Left lobe of liver (tissue), 2 donors: ENCODE results near the gene FTO. TPM values are rescaled to one million over a fixed set of nuclear protein-coding genes. Genes with fewer than 3 reads are reported as not detected.
A peak's percentile ranks its signal among the peaks of the same experiment; 100 is the strongest.

Source experiments
- ATAC-seq: fragments of 200-7000 bp; cut with Tn5 transposase; one replicate; pipeline ENCODE4 v1.9.1; 2020; ENCODE audit warnings: mild to moderate bottlenecking, moderate library complexity
- DNase-seq: peaks from one replicate; pipeline ENCODE4 v3.0.0-alpha.2; 2020; ENCODE audit warnings: low spot score
- total RNA-seq: library from RNA; stranded (reverse); gene quantifications from one replicate; pipeline ENCODE4 v1.2.1, GENCODE V29; 2021
- donor health status: DM: no; HTN: no; CAD: no; lungs with moderate emphysema.
- donor health status: DM: no; HTN: yes; CAD: no.

Gene FTO
- total RNA-seq, 1 donor from 2014 or later = 29.9 TPM

GRCh38 chr16:53893731-53894435, 189.9 kb downstream of the FTO start:
- DNase-seq (no peak), ATAC-seq (peak; percentile 34)

GRCh38 chr16:53894686-53895085, 190.7 kb downstream of the FTO start:
- no peak for DNase-seq
- ATAC-seq = no peak

- ATAC-seq = no peak
- DNase-seq = no peak
Measured at GRCh38 chr16:53895433-53895832, 191.5 kb downstream of the FTO start.

DNA sequence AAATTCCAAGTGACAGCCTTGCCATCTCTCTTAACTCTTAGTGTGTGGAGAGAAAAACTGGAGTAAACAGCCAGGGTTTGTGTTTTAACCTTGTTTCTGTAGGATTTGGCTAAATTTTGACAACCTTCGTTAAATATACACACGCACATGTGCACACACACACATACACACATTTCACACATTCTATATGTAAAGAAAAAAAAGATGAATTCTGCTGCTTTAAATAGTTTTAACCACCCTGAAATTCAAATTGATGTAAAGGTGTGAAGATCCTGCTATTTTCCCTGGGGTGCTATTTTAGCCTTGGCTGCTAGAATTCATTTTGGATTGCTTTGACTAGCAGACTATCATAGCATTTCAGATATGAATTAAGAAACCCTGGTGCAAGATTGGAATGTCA, 191.9 kb downstream of the FTO start:
- ATAC-seq = no peak
- DNase-seq = no peak

DNA sequence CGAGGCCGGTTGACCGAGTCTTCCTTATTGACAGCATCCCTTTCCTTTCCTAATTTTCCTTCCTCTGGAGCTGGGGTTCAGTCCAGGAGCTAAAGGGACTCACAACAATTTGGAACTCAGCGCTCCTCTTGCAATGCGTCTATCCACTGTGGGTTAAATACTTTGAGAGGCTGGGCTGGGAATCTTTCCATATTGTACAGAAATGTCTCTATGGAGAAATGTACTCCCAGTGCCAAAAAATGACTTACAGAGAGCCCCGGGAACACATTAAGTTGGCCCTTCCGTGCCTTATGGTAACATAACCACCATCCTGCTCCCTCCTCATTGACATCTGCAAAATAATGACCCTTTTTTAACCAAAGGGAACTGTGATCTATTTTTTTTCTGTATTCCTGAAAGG, 192.8 kb downstream of the FTO start:
- no peak for ATAC-seq
- DNase-seq = no peak

DNA sequence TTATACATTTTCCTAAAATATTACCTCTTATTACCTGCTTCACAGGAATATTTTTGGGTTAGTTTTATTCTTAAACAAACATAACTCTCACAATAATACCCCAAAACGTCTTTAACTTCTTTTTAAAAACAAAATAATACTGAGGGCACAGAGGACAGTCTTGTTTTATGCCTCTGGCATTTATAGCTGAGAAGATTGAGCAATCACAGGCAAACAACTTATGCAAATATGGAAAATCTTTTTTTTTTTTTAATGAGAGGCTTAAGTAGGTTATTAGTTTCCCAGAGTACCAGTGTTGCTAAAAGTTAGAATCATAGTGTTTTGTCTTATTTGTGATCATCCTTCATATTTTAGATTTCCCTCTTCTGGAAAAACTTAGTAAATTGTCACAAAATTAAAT, 195.0 kb downstream of the FTO start:
- ATAC-seq (peak; percentile 38), DNase-seq (no peak)

DNA sequence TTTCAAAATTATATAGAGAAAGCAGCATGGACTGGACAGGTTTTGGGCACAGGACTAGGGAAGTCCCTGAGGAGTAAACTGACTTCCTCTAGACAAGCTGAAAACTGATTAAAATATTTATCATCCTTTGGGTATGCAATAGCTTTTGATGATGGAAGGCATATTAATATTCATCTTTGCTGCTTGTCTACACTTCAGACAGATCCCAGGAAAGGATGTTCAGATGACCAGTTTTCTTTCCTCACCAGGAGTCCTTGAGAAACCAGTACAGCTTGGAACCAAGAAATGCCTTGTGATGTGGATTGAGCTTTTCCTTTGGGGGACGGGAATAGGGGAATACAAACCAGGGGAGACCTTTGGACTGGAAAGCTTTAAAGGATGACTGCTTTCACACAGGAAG, 195.5 kb downstream of the FTO start:
- no peak for DNase-seq
- no peak for ATAC-seq

GRCh38 chr16:53900667-53901066, 196.7 kb downstream of the FTO start:
- no peak for ATAC-seq

DNA sequence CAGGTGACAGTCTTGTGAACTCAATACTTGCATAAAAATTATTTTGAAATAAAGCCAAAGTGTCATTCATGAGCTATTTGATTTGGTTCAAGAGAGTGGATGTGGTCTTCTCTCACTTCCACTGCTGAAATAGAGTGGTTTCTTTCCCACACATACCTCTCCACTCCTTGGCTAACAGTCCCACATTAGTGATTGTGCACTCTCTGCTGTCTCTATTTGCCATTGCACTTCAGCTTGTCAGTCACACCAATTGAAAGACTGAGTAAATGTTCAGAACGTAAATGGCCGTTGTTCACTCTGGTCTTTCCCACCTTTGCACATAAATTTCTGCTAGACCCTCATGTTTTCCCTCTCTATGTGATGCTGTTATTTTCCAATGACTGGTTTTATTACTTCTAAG, 197.5 kb downstream of the FTO start:
- ATAC-seq (no peak), DNase-seq (no peak)

More at GRCh38 chr16:53900667-53901066, 196.7 kb downstream of the FTO start:
- no peak for DNase-seq

DNA sequence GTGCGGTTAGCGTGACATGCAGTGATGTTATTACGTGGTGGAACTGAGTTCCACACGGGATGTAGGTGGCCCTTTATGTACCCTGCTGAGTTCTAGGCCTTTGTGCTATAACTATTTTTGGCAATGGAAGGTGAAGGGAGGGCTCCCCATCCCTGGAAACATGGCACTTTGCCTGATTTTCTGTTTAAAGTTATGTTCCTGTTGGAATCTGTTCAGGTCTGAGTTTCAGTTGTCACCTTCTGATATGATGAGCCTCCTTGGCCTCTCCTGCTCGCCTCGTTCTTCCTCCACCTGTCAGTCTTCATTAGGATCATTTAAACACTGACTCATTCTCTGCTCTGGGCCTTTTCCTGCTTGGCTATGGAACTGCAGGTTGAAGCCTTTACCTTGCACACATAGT, 200.6 kb downstream of the FTO start:
- DNase-seq (no peak), ATAC-seq (no peak)

GRCh38 chr16:53905028-53905427, 201.1 kb downstream of the FTO start:
- no peak for ATAC-seq

DNA sequence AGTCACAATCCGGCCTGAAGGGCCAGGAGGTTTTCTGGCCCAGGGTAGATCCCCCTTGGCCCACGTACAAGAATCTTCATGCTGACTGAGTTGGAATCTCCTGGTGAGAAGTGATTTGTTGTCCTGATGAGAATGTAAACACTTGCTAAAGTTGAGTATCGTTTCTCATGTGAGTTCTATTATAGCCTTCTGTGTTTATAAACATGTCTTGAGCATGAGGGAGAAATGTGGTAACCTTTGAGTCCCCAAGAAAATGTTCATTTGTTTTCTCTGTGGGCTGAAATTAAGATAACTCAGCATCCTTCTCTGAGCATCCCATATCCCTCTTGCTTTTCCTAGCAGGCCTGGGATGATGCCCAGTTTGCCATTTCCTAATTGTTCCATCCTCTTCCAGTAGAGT, 204.8 kb downstream of the FTO start:
- ATAC-seq = no peak
- DNase-seq = no peak

More at GRCh38 chr16:53905028-53905427, 201.1 kb downstream of the FTO start:
- DNase-seq = no peak

- DNase-seq (no peak), ATAC-seq (no peak)
Measured at GRCh38 chr16:53910990-53911389, 207.0 kb downstream of the FTO start.

DNA sequence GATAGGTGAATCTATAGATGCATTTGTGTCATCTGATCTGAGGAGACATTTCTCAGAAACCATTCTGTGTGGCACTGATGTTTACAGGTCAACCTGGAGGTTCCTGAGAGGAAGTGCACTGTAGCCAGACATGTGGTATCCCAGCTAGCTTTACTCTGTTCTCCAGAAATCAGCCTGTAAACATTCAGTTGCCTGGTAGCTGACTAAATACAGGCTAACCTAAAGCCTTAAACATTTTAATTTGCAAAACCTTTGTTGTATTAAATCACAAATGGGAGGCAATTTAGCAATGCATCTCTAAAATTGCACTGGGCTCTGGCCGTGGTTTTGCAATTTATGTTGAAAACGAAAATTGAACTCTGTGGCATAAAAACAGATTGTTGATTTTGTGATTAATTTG, 207.6 kb downstream of the FTO start:
- no peak for DNase-seq
- ATAC-seq = peak; percentile 49

DNA sequence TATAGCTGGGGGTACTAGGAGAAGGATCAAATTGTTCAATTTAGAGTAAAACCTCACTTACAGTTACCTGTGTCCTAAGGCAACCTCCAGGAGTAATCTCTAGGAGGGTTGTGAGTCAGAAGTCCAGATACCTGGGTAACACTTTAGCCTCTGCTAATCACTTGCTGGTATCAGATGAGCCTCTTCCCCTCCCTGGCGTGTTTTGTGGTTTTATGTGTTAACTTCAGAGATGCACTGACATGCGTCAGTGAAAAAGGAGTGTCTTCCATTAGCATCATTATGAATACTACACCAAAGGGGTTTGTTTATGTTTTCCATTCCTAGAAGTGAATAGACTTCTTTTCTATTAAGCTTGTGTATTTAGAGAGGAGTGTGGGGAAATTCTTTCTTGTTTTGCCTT, 208.2 kb downstream of the FTO start:
- ATAC-seq (no peak), DNase-seq (no peak)

- DNase-seq = no peak
Measured at GRCh38 chr16:53913099-53913870, 209.3 kb downstream of the FTO start.

DNA sequence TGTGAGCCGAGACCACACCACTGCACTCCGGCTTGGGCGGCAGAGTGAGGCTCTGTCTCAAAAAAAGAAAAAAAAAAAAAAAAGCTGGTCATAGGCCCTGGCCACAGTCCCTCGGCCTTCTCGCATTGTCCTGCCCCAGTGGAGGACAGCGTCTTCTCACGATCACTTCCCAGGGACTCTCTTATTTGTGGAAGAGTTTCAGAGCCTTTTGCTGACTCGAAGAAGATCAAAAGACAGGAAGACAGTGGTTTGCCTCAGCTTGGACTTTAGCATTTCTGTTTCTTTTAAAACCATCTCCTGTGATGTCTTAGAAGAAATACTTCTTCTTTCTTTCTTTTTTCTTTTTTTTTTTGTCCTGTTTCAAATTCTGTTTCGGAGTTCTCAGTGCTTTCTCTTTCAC, 210.0 kb downstream of the FTO start:
- DNase-seq = no peak
- ATAC-seq = no peak

More at GRCh38 chr16:53913099-53913870, 209.3 kb downstream of the FTO start:
- peak; percentile 23 for ATAC-seq

- DNase-seq = no peak
- no peak for ATAC-seq
Measured at GRCh38 chr16:53914736-53915135, 210.8 kb downstream of the FTO start.

DNA sequence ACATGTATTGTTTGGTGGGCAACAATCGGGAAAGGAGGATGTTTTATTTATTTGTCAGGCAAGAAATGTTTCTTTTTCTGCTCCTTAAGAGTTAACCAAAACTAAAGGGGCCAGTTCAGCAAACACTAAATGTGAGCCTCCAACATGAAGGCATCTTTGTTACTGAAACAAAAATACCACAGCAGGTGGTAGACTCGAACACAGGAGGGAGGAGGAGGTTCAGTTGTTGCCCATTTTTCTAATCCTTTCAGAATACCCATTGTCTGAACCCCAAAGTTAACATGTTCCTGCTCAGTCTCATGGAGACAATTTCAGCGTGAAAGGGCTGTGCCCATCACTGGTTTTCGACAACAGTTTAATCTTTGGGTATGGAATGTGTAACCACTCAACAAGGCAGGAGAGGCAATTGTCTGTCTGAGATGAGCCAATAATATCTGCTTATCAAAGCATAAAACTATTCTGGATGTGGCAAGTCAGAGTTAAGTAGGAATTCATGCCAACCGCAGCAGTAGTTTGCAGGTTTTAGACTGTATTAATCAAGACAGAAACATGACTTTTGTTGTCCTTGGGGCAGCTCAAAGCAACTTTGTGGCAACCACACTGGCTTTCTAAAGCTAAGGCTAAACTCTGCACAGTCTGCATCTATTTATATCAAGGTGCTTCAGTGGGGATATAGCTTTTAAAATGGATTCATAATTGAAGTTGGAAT, 211.7 kb downstream of the FTO start:
- DNase-seq = no peak
- no peak for ATAC-seq

DNA sequence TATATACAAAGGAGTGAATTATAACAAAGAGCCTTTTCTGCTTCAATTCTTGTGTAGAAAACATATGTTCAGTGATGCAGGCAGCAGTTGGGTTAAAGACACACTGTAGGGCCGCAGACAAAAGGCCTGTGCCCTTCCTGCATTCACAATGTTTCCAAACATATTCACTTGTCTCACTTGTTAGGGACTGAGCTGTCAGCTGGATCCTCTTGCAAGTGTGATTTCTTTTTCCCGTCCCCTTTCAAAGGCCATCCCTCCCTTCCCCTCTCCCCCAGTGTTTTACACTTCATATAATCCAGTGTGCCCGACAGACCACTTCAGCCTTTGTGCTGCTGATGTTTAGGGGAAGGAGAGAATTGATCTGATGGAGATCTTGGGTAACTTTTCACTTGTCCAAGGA, 217.0 kb downstream of the FTO start:
- ATAC-seq = no peak
- DNase-seq = no peak

DNA sequence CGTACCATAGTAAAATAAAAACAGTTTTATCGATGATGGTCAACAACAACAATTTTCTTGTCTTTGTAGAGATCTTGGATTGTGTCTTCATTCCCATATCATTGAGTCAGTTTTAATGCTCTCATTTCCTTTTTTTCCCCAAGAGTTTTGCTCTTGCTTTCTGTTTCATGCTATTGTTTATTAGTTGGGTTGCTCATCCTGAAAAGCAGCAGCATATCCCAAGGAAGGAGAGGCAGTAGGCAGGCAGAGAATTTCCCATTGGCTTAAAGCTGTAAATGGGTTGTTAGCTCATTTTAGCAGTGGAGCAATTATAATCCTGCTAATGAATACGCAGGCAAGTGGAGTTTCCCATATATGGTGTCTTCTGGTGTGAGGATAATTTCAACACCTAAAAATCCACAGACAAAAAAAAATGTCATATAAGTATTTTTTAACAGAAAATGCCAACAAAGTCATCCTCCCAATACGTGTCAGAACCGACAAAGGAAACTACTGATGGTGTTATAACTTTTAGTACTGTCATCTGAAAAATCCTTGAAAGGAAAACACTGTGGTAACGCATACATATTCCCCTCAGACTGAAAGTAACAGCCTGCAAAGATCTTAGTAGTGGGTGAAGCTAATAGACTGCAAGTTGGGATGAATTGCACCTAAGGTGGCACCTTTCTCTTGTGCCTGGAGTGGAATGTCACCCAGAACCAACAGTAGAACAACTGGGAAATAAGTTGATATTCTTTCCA, 218.3 kb downstream of the FTO start:
- ATAC-seq = no peak

More for the DNA sequence above, 218.3 kb downstream of the FTO start:
- DNase-seq = no peak
